Tongue (tissue), 2 donors: ENCODE data around the gene DPY19L1. TPM values are rescaled to one million over a fixed set of nuclear protein-coding genes. Genes with fewer than 3 reads are reported as not detected.
A peak's percentile ranks its signal among the peaks of the same experiment; 100 is the strongest.
"Not testable (repeated sequence)": the region's sequence is repeated elsewhere in the genome, so short reads cannot be mapped to it uniquely, and the experiment has no call there.

Experiments
- DNase-seq: peaks from one replicate; pipeline ENCODE4 v3.0.0-alpha.2; 2015
- total RNA-seq: library from RNA; depleted of rRNA; stranded (reverse); fragments of >200 nt; gene quantifications from one replicate; pipeline ENCODE4 v1.2.3, GENCODE V29; 2014

The DPY19L1 gene
- 26.6 TPM for total RNA-seq

GRCh38 chr7:35037211-35037525, at the start of gene DPY19L1:
TSS of gene DPY19L1 (minus strand) at chr7:35037485. CDS start at chr7:35037394, 91 bp downstream.
- no peak for DNase-seq

- not testable (repeated sequence) for DNase-seq
Measured at GRCh38 chr7:35079517-35079916, 42.2 kb upstream of the DPY19L1 start.

- DNase-seq = not testable (repeated sequence)
Measured at GRCh38 chr7:35074008-35074407, 36.7 kb upstream of the DPY19L1 start.

- not testable (repeated sequence) for DNase-seq
Measured at GRCh38 chr7:35072950-35073827, 35.9 kb upstream of the DPY19L1 start.

- DNase-seq = not testable (repeated sequence)
Measured at GRCh38 chr7:35069084-35069483, 31.8 kb upstream of the DPY19L1 start.

GRCh38 chr7:35065382-35065781, 28.1 kb upstream of the DPY19L1 start:
- DNase-seq = not testable (repeated sequence)

- not testable (repeated sequence) for DNase-seq
Measured at GRCh38 chr7:35058571-35058970, 21.3 kb upstream of the DPY19L1 start.

- DNase-seq = not testable (repeated sequence)
Measured at GRCh38 chr7:35057505-35058451, 20.5 kb upstream of the DPY19L1 start.

- not testable (repeated sequence) for DNase-seq
Measured at GRCh38 chr7:35055733-35056132, 18.4 kb upstream of the DPY19L1 start.

- DNase-seq = not testable (repeated sequence)
Measured at GRCh38 chr7:35053488-35054175, 16.3 kb upstream of the DPY19L1 start.

- not testable (repeated sequence) for DNase-seq
Measured at GRCh38 chr7:35048390-35048789, 11.1 kb upstream of the DPY19L1 start.

GRCh38 chr7:35047912-35048305, 10.6 kb upstream of the DPY19L1 start:
- not testable (repeated sequence) for DNase-seq

- DNase-seq = not testable (repeated sequence)
Measured at GRCh38 chr7:35047263-35047911, 10.1 kb upstream of the DPY19L1 start.

- not testable (repeated sequence) for DNase-seq
Measured at GRCh38 chr7:35043301-35043700, 6.0 kb upstream of the DPY19L1 start.

- DNase-seq = no peak
Measured at GRCh38 chr7:35040906-35041305, 3.6 kb upstream of the DPY19L1 start.

GRCh38 chr7:35039343-35039742, 2.1 kb upstream of the DPY19L1 start:
- no peak for DNase-seq

GRCh38 chr7:35038354-35038753, 1.1 kb upstream of the DPY19L1 start:
- no peak for DNase-seq

GRCh38 chr7:35037526-35038341, 449 bp upstream of the DPY19L1 start:
- DNase-seq = peak; percentile 96

- peak; percentile 75 for DNase-seq
Measured at GRCh38 chr7:35036361-35037171, 719 bp downstream of the DPY19L1 start.

GRCh38 chr7:35035511-35035961, 1.7 kb downstream of the DPY19L1 start:
- peak; percentile 45 for DNase-seq
